Liver (tissue), 3 donors: ENCODE measurements around the gene DIS3L2.

Experiments used
- ATF3 ChIP-seq: IDR thresholded peaks from 2 replicates; pipeline ENCODE4 v1.6.1; 2016; ENCODE audit warnings: antibody characterized with exemption
- CTCF ChIP-seq: fragments of 150-350 bp; IDR thresholded peaks from 2 replicates; pipeline ENCODE4 v1.5.1; 2017; ENCODE audit warnings: improper control_type of control experiment, low read depth, low read length; ENCODE audit not compliant: missing input control
- EGR1 ChIP-seq, 2 donors: IDR thresholded peaks; 2 replicates each; pipeline ENCODE4 v1.6.1; 2016 to 2018; ENCODE audit warnings: antibody characterized with exemption in 2 of 2, low read depth in 2 of 2
- JUND ChIP-seq, 2 donors: IDR thresholded peaks; 2 replicates each; pipeline ENCODE4 v1.6.1; 2016; ENCODE audit warnings: antibody characterized with exemption in 2 of 2
- MAX ChIP-seq: IDR thresholded peaks from 2 replicates; pipeline ENCODE4 v1.6.1; 2016; ENCODE audit warnings: antibody characterized with exemption
- RAD21 ChIP-seq, 2 donors: IDR thresholded peaks; 2 replicates each; pipeline ENCODE4 v1.6.1; 2016; ENCODE audit warnings: antibody characterized with exemption in 2 of 2, mild to moderate bottlenecking in 2 of 2
- REST ChIP-seq: IDR thresholded peaks from 2 replicates; pipeline ENCODE4 v1.6.1; 2016; ENCODE audit warnings: antibody characterized with exemption, mild to moderate bottlenecking
- RXRA ChIP-seq, 2 donors: IDR thresholded peaks; 2 replicates each; pipeline ENCODE4 v1.6.1; 2017 to 2018; ENCODE audit warnings: antibody characterized with exemption in 2 of 2, mild to moderate bottlenecking in 1 of 2
- SP1 ChIP-seq: IDR thresholded peaks from 2 replicates; pipeline ENCODE4 v1.6.1; 2018; ENCODE audit warnings: antibody characterized with exemption, mild to moderate bottlenecking
- YY1 ChIP-seq: IDR thresholded peaks from 2 replicates; pipeline ENCODE4 v1.6.1; 2016; ENCODE audit warnings: antibody characterized with exemption, mild to moderate bottlenecking
- ZBTB33 ChIP-seq: IDR thresholded peaks from 2 replicates; pipeline ENCODE4 v1.6.1; 2016; ENCODE audit warnings: antibody characterized with exemption
- donor health status: healthy.
- donor health status: healthy.

GRCh38 chr2:232341061-232341738 lies 379.7 kb downstream of the DIS3L2 start:
- TF ChIP-seq RXRA (IDR thresholded peaks at IDR 0.05) = no peak
- no peak for TF ChIP-seq CTCF
- no peak for TF ChIP-seq EGR1 (IDR thresholded peaks at IDR 0.05; ENCODE audit: low read depth in 2 of 2)
- no peak for TF ChIP-seq YY1
- TF ChIP-seq ATF3 = no peak
- no peak for TF ChIP-seq RAD21 (IDR thresholded peaks at IDR 0.05)
- no peak for TF ChIP-seq REST
- TF ChIP-seq SP1 = no peak
- no peak for TF ChIP-seq ZBTB33
- TF ChIP-seq MAX = no peak
- TF ChIP-seq JUND (IDR thresholded peaks at IDR 0.05) = no peak
